Measurements from ENCODE around the gene ENG.

The ENG gene

GRCh38 chr9:127767410-127767809, 87.0 kb downstream of the ENG start:
- H3K36me3 Mint-ChIP-seq = peaks cover 6% of the 10 kb centered on the region
- H3K4me1 Mint-ChIP-seq (ENCODE audit: low read depth) = peaks cover 87% of the 10 kb centered on the region
- no peaks in the 10 kb centered on the region for H3K9me3 Mint-ChIP-seq (ENCODE audit: low read depth)
- H3K27ac Mint-ChIP-seq = peak overlapping the region; percentile 97
- H3K4me3 Mint-ChIP-seq = peak overlapping the region; percentile 61
- no peaks in the 10 kb centered on the region for H3K27me3 Mint-ChIP-seq

- peak overlapping the region; percentile 86 for H3K27ac Mint-ChIP-seq
- H3K9me3 Mint-ChIP-seq (ENCODE audit: low read depth) = no peaks in the 10 kb centered on the region
- H3K27me3 Mint-ChIP-seq = no peaks in the 10 kb centered on the region
- peaks cover 6% of the 10 kb centered on the region for H3K36me3 Mint-ChIP-seq
- peaks cover 79% of the 10 kb centered on the region for H3K4me1 Mint-ChIP-seq (ENCODE audit: low read depth)
- H3K4me3 Mint-ChIP-seq = no peak overlapping the region
Observed at GRCh38 chr9:127765418-127765817, 89.0 kb downstream of the ENG start.
